ENCODE measurements around the gene NCOA3. TPM values are rescaled to one million over a fixed set of nuclear protein-coding genes. Genes with fewer than 3 reads are reported as not detected.

NCOA3 gene
- total RNA-seq, 1 donor from 2014 or later = 45.9 TPM

GRCh38 chr20:47558295-47559066 is 56.8 kb downstream of the NCOA3 start:
- no peak for TF ChIP-seq CTCF (IDR thresholded peaks at IDR 0.05; ENCODE audit: unreplicated experiment)
- Mint-ChIP-seq H3K4me1 (peaks cover 44% of the 10 kb centered on the region), H3K36me3 (peaks cover 7% of the 10 kb centered on the region), H3K27ac (peak overlapping the region; percentile 43), H3K27me3 (ENCODE audit: low read depth) (no peaks in the 10 kb centered on the region), H3K4me3 (no peak overlapping the region), H3K9me3 (peaks cover 3% of the 10 kb centered on the region)
- DNase-seq (ENCODE audit: low spot score in 2 of 2, unreplicated experiment in 2 of 2) = no peak

- peak overlapping the region; percentile 43 for H3K27ac Mint-ChIP-seq
- TF ChIP-seq CTCF (IDR thresholded peaks at IDR 0.05; ENCODE audit: unreplicated experiment) = no peak
- DNase-seq (ENCODE audit: low spot score in 2 of 2, unreplicated experiment in 2 of 2) = no peak
- H3K27me3 Mint-ChIP-seq (ENCODE audit: low read depth) = no peaks in the 10 kb centered on the region
- peaks cover 45% of the 10 kb centered on the region for H3K4me1 Mint-ChIP-seq
- H3K4me3 Mint-ChIP-seq = no peak overlapping the region
- peaks cover 7% of the 10 kb centered on the region for H3K36me3 Mint-ChIP-seq
- H3K9me3 Mint-ChIP-seq = peaks cover 3% of the 10 kb centered on the region
Observed at GRCh38 chr20:47559141-47559540, 57.5 kb downstream of the NCOA3 start.

- no peaks in the 10 kb centered on the region for H3K9me3 Mint-ChIP-seq
- DNase-seq (ENCODE audit: low spot score in 2 of 2, unreplicated experiment in 2 of 2) = no peak
- H3K27me3 Mint-ChIP-seq (ENCODE audit: low read depth) = no peaks in the 10 kb centered on the region
- no peaks in the 10 kb centered on the region for H3K36me3 Mint-ChIP-seq
- H3K4me3 Mint-ChIP-seq = no peak overlapping the region
- H3K4me1 Mint-ChIP-seq = peaks cover 53% of the 10 kb centered on the region
- H3K27ac Mint-ChIP-seq = peak overlapping the region; percentile 35
- TF ChIP-seq CTCF (IDR thresholded peaks at IDR 0.05; ENCODE audit: unreplicated experiment) = no peak
Observed at GRCh38 chr20:47561180-47561579, 59.5 kb downstream of the NCOA3 start.

GRCh38 chr20:47561603-47562583 is 60.2 kb downstream of the NCOA3 start:
- Mint-ChIP-seq H3K4me3 (no peak overlapping the region), H3K9me3 (no peaks in the 10 kb centered on the region), H3K27ac (peak overlapping the region; percentile 35), H3K36me3 (no peaks in the 10 kb centered on the region), H3K27me3 (ENCODE audit: low read depth) (no peaks in the 10 kb centered on the region), H3K4me1 (peaks cover 49% of the 10 kb centered on the region)
- no peak for DNase-seq (ENCODE audit: low spot score in 2 of 2, unreplicated experiment in 2 of 2)
- TF ChIP-seq CTCF (IDR thresholded peaks at IDR 0.05; ENCODE audit: unreplicated experiment) = no peak

GRCh38 chr20:47566269-47566668 is 64.6 kb downstream of the NCOA3 start:
- DNase-seq (ENCODE audit: low spot score in 2 of 2, unreplicated experiment in 2 of 2) = no peak
- Mint-ChIP-seq H3K9me3 (peaks cover 5% of the 10 kb centered on the region), H3K36me3 (peaks cover 13% of the 10 kb centered on the region), H3K4me1 (peaks cover 34% of the 10 kb centered on the region), H3K27ac (peak overlapping the region; percentile 64), H3K27me3 (ENCODE audit: low read depth) (no peaks in the 10 kb centered on the region), H3K4me3 (no peak overlapping the region)
- no peak for TF ChIP-seq CTCF (IDR thresholded peaks at IDR 0.05; ENCODE audit: unreplicated experiment)
